ENCODE measurements around the gene BABAM2. TPM values are rescaled to one million over a fixed set of nuclear protein-coding genes. Genes with fewer than 3 reads are reported as not detected.

BABAM2 gene
- total RNA-seq, 1 experiment from 2014 or later: 27.1 TPM

GRCh38 chr2:28172114-28172898 is 281.8 kb downstream of the BABAM2 start:
- Histone ChIP-seq H4K8ac (replicated peaks; ENCODE audit: insufficient read length, low read depth, low read length) (no peak overlapping the region), H4K5ac (ENCODE audit: insufficient read length, low read depth, low read length) (no peak overlapping the region), H2BK12ac (ENCODE audit: insufficient read length, low read depth, low read length) (no peak overlapping the region), H3K23me2 (ENCODE audit: insufficient read length, low read depth, low read length, poor library complexity, severe bottlenecking) (no peaks in the 10 kb centered on the region), H3K18ac (ENCODE audit: insufficient read length, low read depth, low read length) (no peak overlapping the region), H3K56ac (ENCODE audit: insufficient read length, low read depth, low read length) (no peak overlapping the region), H3K27me3 (ENCODE audit: insufficient read depth, low read length) (no peaks in the 10 kb centered on the region), H2AK5ac (ENCODE audit: insufficient read length, low read length) (no peak overlapping the region), H2BK15ac (ENCODE audit: low read depth, low read length) (no peak overlapping the region), H3K9ac (ENCODE audit: extremely low read depth, insufficient read length, low read length) (no peak overlapping the region), H3K27ac (ENCODE audit: insufficient read length, low read depth, low read length) (no peak overlapping the region), H3K79me1 (ENCODE audit: insufficient read depth, low read depth, low read length, poor library complexity, severe bottlenecking) (no peaks in the 10 kb centered on the region), H4K20me1 (ENCODE audit: control insufficient read depth, insufficient read depth, insufficient read length) (no peaks in the 10 kb centered on the region), H2BK5ac (ENCODE audit: insufficient read length, low read length) (no peak overlapping the region), H3K79me2 (ENCODE audit: insufficient read depth, low read length) (no peaks in the 10 kb centered on the region), H2BK20ac (ENCODE audit: low read depth, low read length, poor library complexity, severe bottlenecking) (no peak overlapping the region), H3K4me1 (ENCODE audit: insufficient read depth, low read length) (no peaks in the 10 kb centered on the region), H3K4me2 (ENCODE audit: insufficient read depth, insufficient read length, low read length) (no peak overlapping the region), H3T11ph (ENCODE audit: low read length) (no peak overlapping the region), H3K9me3 (ENCODE audit: control insufficient read depth, low read depth, low read length) (no peaks in the 10 kb centered on the region), H3K4ac (ENCODE audit: low read depth, low read length) (no peak overlapping the region), H2BK120ac (ENCODE audit: low read depth, low read length, poor library complexity, severe bottlenecking) (no peak overlapping the region), H2AFZ (ENCODE audit: low read length) (no peak overlapping the region), H3K14ac (ENCODE audit: insufficient read depth, low read length) (no peak overlapping the region), H3K23ac (ENCODE audit: insufficient read length, low read depth, low read length) (no peak overlapping the region), H4K91ac (ENCODE audit: insufficient read length, low read depth, low read length) (no peak overlapping the region)
- no peak for DNase-seq
- Mint-ChIP-seq H3K4me3 (no peak overlapping the region), H3K9me3 (peaks cover 10% of the 10 kb centered on the region in 2 experiments), H3K4me1 (peaks cover 6 to 10% of the 10 kb centered on the region in 2 experiments), H3K36me3 (ENCODE audit: insufficient read depth in 1 of 3, low read depth in 3 of 3) (peaks cover 0 to 15% (median 0%) of the 10 kb centered on the region in 3 experiments; a peak in 1 of 7 replicates), H3K27ac (peak overlapping the region in 1 of 3 experiments; percentile 61; a peak in 1 of 7 replicates), H3K27me3 (ENCODE audit: low read depth) (no peaks in the 10 kb centered on the region)
- WGBS (ENCODE audit: extremely low coverage, insufficient read length, low lambda C conversion rate): no CpG with 5 or more reads among the region's 9 CpGs
- TF ChIP-seq CTCF (conservative IDR thresholded peaks at IDR 0.05): no peak

Data from H9 (cell line).